Measurements from ENCODE around the gene TMEM247.
"Not testable (repeated sequence)": the region's sequence is repeated elsewhere in the genome, so short reads cannot be mapped to it uniquely, and the experiment has no call there.

The TMEM247 gene

DNA sequence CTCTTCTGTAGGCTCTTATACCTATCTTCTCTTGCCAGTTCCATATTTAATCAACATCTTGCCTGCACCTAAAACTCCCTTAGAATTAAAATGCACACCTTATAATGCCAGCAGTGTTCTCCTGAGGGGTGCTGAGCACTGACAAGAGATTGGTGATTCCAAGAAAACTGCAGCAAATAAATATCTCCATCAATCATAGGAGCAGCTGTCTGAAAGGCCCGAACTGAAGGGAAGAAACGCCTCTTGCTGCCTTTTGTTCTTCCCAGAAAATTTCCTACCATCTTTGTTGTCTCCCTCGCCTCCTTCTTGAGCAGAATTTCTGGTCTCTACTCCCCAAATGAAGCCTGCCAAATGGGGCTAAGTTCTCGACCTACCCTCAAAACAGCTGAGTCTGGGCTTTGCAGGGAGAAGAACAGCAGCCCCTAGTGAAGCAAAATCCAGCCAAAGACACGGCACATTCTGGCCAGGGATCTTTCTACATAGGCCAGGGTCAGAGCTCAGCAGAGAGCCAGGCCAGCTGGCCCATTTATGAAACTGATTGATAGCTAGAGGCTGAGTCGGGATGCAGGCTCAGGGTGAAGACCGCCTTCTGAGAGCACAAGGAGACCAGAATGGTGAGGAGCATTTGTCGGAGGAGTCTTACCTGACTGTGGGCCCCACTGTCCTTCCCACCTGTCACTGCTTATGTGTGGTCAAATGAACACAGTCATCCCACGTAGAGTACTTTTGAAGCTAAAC is 20.4 kb upstream of the TMEM247 start:
- DNase-seq (ENCODE audit: low spot score) = no peak

DNA sequence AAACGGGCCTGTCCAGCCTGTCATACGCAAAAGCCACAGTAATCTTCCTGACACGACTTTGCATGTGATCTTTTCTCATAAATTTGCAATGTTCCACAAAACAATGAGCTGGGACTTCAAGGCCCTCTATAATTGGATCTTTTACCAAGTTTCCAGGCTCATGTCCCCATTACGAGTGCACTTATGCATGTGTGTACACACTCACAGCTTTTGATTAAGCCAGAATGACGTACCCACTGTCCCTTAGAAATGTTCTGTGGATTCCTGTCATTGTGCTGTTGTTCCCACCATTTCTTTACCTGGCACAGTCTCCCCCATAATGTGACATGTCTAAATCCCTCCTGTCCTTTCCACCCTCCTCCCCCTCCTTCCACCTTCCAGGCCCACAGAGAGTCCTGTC is 19.7 kb upstream of the TMEM247 start:
- no peak for DNase-seq (ENCODE audit: low spot score)

DNA sequence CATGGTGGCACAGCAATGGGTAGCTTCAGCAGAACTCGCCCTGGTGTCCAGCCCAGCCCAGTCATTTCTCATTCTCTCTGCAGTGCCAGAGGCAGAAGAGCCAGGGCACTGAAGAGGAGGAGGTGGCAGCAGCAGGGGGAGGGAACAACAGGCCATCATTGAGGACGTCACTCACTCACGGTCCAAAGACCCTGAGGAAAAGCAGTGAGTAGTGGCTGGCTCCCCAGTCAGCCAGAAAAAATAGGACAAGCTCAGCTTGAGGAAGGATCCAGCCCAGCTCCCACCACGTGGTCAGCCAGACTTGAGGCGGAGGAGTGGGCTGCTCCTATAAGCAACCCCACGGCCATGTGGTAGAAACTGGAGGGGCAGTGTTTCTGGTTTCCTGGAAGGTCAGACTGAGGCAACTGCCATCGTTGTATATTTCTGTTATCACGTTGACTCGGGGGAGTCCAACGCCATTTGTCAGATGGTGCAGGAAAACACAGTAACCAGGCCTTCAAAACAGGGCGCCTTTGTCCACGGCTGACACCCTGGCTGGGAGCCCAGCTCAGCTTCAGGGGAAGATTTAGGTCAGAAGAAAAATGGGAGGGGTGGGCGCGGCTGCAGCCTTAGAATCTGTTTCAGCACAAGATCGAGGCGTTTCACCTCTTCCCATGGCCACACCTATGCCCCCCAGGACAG is 19.0 kb upstream of the TMEM247 start:
- no peak for DNase-seq (ENCODE audit: low spot score)

DNA sequence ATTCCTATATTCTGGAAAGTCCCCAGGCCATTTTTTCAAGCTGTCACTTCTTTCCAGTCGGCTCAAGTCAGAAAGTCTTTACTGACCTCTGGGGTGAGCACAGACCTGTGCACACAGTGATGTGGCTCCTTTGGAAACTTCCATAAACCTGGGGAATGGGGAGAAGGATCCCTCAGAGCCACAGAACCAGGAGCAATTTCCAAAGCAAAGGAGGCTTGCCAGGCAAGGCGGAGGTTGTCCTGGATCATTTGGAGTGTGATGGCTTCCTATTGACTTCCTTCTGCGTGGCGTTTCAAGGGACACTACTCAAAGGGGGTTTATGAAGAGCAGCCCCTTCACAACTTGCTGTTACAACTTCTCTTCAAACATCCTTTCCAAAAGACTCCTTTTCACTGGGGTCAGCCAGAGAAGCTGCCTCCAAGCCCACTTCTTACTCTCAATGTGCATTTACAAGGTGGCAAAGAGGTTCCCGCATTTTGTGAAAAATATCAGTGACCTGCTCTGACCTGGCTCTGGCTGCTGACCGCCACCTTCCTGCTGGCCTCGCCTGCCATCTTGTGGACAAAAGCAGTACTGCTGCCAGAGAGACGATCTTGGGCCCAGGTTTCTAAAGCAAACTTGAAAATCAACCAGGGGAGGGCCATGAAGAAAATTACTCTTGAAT is 18.2 kb upstream of the TMEM247 start:
- DNase-seq (ENCODE audit: low spot score) = peak; percentile 59

DNA sequence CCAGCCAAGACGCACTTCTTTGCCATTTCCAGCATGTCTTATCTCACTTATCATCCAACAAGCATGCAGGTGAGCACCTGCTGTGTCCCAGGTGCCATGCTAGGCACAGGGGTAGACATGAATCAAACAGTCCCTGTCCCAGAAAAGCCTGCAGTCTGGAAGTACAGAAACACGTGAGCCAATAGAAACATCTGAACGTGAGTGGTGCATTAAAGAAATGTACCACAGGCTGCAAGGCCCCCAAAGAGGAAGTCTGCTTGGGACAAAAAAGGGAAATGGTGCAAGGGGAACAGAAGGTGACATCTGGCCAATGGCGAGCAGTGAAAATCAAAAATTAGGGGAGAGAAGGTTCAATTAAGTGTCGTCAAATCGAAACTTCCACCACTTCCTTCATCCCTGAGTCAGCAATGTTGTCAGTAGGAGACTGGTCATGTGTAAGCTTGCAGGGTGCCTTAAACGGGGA is 17.6 kb upstream of the TMEM247 start:
- DNase-seq (ENCODE audit: low spot score) = no peak

DNA sequence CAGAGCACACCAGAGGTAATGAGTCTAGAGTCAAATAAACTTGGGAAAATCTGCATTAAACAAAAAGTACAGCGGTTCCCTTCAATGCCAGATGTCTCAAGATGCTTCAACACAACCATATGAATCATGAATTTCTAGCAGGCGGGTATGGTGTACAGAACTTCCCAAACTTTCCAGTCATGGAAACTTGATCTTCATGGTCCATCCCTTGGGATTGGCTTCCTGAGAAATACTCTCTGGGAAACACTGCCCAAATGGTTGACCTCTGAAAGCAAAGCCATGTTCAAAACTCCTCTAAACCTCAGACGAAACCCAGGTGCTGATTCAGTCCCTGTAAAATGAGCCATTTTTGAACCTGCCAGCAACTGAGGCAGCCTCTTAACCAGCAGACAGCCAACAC is 16.4 kb upstream of the TMEM247 start:
- DNase-seq (ENCODE audit: low spot score) = no peak

DNA sequence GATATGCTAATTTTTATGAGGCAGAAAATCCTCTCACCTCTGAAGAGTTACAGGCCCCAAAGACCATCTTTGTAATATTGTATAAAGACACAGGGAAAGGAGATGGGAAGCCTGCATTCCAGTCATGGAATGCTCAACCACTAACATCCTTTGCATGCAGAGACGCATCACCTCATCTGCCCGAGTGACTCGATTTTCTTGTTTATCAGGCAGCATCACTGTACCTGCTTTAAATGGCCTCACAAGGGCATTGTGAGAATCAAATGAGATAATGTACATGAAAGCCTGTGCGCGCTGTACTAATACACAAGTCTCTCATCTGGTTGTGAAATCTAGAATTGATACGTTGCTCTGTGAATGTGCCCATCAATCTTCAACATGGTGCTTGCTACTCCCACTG is 10.2 kb upstream of the TMEM247 start:
- DNase-seq (ENCODE audit: low spot score) = no peak

DNA sequence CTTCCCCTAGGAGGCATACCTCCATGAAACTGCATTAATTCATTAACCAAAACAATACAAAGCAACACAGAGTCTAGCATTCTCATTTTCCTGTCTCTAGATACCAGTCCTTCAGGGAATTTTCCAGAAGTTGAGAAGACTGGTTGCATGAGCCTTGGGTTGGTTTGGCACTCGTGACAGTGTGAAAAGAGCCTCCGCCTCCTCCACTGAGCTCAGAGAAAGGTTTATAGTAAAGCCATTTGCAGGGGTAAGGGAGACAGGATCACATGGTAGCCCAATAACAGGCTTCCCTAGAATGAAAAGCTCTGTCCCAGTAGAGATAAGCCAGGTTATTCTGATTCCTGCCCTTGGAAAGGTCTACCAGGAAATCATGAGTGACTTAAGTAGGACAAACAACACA is 9.7 kb upstream of the TMEM247 start:
- no peak for DNase-seq (ENCODE audit: low spot score)

DNA sequence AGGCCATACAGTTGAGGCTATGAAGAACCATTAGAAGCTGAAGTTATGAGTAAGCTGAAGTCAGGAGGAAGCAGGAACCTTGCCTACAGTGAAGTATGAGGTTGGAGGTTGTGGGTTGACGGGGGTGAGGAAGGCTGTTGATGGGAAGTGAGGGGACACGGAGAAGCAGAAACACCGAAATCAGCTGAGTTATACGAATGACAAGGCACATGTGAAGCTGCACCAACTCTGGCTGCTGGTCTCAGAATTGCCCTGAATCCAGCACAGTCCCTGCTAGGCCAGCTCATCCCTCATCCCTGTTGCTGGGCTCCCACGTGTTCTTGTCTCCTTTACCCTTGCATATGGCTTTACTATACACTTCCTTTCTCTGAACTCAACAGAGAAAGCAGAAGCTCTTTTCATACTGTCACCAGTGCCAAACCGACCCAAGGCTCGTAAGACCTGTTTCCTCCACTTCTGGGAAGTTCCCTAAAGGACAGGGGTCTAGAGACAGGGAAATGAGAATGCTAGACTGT is 9.2 kb upstream of the TMEM247 start:
- no peak for DNase-seq (ENCODE audit: low spot score)

DNA sequence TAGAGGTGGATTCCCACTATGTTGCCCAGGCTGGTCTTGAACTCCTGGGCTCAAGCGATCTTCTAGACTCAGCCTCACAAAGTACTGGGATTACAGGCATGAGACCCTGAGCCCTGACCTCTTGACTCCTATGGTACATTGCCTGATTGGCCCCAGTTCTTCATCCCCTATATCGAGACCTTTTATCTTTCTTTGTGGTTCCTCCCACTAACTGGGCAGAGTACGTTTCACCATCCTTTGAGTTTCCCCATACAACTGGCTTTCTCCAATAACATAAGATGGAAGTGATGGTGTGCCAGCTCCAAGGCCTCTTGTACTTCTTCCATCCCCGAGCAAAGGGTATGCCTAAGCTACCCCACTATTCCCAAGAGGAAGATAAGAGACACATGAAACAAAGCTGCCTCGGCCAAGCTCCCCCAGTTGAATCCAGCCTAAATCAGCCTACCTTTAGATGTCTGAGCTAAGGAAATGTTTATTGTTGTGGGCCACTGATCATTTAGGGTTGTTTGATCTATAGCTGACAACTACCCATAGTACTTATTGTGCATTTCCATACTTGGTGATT is 8.3 kb upstream of the TMEM247 start:
- DNase-seq (ENCODE audit: low spot score) = no peak

DNA sequence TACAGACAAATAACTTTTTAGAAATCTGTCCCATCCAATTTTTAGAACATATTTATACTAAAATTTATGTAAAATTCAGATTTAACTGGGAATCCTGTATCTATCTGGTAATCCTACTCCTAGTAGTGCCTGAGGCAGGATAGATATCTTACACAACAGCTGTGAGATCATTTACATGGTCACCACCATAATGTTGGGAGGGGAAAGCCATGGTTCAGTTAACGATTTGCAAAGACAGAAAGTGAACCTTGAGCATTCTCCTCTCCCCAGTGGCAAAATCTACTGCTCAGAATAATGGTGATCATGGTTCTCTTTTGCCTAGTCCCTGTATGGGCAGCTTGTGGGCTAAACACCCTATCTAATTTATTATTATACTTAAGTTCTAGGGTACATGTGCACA is 7.7 kb upstream of the TMEM247 start:
- no peak for DNase-seq (ENCODE audit: low spot score)

DNA sequence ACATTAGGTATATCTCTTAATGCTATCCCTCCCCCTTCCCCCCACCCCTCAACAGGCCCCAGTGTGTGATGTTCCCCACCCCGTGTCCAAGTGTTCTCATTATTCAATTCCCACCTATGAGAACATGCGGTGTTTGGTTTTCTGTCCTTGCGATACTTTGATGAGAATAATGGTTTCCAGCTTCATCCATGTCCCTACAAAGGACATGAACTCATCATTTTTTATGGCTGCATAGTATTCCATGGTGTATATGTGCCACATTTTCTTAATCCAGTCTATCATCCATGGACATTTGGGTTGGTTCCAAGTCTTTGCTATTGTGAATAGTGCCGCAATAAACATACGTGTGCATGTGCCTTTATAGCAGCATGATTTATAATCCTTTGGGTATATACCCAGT is 7.2 kb upstream of the TMEM247 start:
- DNase-seq (ENCODE audit: low spot score) = not testable (repeated sequence)

DNA sequence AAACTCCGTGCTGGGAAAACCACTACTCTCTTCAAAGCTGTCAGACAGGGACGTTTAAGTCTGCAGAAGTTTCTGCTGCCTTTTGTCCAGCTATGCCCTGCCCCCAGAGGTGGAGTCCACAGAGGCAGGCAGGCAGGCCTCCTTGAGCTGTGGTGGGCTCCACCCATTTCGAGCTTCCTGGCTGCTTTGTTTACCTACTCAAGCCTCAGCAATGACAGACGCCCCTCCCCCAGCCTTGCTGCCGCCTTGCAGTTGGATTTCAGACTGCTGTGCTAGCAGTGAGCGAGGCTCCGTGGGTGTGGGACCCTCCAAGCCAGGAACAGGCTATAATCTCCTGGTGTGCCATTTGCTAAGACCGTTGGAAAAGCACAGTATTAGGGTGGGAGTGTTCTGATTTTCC is 1.9 kb upstream of the TMEM247 start:
- DNase-seq (ENCODE audit: low spot score) = not testable (repeated sequence)

DNA sequence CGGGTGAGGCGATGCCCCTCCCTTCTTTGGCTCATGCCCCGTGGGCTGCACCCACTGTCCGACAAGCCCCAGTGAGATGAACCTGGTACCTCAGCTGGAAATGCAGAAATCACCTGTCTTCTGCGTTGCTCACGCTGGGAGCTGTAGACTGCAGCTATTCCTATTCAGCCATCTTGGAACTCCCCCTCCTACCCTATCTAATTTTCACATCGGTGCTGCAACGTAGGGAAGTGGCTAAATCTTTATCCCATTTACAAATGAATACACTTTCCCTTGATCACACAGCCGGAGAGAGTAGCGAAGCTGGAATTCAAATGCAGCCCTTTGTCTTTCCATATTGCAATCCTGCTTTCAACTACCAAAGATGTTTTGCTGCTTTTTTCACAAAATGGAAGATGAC is 1.4 kb upstream of the TMEM247 start:
- no peak for DNase-seq (ENCODE audit: low spot score)

DNA sequence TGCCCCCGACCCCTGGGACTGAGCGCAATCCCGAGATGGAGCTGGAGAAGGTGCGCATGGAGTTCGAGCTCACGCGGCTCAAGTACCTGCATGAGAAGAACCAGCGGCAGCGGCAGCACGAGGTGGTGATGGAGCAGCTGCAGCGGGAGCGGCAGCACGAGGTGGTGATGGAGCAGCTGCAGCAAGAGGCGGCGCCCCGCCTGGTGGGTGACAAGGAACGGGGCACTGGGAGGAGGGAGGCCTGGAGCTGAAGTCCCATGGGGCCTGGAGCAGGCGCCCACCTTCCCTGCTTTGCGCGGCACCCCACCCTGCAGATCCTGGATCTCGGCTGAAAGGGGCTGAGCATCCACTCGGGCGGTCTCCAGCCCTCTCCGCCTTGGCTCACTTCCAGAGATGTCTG is 1.2 kb downstream of the TMEM247 start:
- no peak for DNase-seq (ENCODE audit: low spot score)

DNA sequence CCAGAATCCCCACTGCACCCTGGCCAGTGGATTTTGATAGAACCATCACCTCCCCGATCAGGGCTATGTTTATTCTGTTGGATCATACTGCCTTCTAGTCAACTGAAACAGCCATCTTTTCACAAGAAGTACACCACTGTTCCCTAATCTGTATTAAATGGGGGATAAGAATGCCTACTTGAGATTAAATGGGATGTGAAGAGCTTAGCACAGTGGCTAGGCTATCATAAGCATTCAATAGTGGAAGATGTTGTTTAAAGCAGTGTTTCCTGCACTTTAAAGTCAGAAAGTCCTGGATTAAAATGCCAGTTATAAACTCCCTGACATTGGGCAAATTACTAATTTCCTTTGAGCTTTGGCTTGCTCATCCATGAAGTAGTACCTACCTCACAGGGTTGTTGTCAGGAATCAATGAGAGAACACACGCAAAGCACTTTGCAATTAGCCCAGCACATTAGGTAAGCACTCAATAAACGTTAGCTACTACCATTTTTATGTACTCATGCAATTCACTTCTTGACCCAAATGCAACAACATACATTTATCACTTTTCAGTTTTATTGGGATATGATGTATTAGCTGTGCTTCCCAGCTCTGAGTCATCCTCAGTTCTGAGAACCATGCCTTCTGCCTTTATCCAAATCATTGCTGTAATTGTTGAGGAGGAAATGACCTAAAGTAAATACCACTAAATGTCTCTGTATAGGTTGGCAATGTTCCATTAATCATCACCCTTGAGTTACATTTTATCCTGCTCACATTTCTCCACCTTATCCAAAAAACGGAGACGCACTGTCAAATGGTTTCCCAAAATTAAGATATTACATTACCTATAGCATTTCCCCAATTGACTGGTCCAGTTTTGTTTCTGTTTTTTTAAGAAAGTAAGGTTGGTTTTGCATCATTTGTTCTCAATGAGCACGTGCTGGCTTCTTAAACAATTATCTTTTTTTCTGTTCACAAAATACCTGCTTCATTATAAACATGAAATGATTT is 2.1 kb downstream of the TMEM247 start:
- DNase-seq (ENCODE audit: low spot score) = peak; percentile 46

DNA sequence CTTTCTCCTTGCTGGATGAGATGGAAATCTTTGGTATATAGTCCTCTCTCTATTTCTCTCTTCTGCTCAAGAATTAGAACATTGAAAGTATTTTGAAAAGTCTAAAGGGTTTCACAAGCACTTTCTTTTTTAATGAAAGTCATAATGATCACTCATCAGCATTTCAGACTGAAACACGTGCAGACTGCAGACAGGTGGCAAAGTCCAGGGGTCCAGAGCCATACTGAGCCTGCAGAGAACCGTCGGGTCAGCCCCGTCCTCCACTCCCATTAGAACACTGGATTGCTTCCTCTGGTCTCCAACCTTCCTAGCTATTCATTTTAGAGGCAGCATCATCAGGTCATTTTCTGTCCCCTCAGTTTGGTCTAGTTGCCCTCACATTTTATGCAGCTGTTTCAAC is 3.1 kb downstream of the TMEM247 start:
- DNase-seq (ENCODE audit: low spot score) = no peak

DNA sequence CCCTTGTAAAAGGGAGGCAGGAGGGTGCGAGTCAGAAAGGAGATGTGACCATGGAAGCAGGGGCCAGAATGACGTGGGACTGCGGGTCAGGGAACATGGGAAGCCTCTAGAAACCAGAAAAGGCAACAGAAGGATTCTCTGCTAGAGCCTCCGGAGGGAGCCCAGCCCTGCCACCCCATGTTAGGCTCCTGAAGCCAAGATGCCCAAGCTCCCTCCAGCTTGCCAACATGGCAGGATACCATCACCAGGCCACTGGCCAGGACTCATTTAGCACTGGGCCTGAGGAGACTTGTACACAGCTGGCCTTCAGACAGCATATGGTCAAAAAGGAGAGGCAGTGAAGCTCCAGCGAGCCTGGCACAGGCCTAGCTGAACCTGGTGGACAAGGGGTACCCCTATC is 5.6 kb downstream of the TMEM247 start:
- DNase-seq (ENCODE audit: low spot score) = no peak

DNA sequence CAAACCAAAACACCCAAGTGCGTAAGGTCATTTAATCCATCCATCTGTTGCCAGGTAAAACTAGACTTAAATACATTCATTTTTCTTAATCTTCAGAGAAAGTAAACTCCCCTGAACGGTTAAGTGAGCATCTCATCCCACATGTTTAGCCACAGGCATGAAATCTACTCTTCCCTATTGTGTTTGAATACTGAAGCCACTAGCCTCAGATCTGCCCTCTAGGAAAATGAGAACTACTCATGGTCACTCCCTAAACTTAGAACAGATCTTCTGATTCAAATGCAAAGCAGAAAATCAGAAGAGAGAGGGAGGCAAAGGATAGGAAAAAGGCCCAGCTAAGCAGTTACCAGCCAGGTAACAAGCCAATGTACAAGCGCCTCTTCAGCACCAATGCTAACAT is 7.1 kb downstream of the TMEM247 start:
- DNase-seq (ENCODE audit: low spot score) = no peak

DNA sequence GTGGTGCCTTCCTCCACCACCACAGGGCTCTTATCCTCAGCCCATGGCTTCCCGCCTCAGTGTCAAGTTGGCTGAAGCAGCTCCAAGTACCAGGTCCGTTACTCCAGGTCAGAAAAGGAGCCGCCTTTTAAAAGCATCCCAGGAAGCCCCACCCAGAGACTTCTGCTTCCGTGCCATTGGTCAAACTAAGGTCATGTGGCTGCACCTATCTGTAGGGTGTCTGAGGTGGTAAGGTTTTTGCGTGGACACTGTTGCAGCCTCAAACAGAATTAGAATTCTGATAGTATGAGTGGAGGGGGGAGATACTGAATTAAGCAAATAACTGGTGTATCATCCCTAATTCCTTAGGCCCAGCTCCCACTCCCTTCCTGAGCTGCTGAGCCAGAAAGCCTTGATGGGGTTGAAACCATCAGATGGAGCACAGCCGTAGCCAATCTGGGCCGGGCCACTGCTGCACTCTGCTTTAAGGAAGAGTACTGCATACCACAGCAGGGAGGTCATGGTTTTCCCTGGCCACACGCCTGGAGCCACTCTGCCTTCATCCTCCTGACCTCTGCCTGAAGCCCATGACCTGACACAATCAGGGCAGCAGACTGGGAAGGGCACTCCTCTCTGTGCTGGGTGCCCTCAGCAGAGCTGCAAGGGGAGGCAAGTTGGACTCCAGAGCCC is 8.4 kb downstream of the TMEM247 start:
- no peak for DNase-seq (ENCODE audit: low spot score)

DNA sequence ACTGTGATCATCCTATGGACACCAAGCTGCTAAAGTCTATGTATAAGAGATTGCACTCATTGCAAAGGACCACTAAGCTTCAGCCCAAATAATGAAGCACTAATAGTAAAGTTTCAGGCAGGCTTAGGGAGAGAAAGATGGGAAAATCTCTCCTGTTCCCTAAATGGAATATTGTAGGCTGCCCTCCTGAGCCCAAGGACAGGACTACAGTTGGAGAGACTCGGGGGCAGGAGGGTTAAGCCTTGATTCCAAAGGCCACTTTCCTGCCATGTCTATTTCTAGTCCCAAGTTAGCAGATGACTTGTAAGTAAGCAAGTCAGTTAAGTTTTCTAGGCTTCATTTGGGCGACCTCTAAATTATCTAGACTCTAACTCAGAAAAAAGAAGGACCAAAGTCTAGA is 9.0 kb downstream of the TMEM247 start:
- no peak for DNase-seq (ENCODE audit: low spot score)

All from LoVo (cell line).